ENCODE data around the gene BNC2.

Gene BNC2

DNA sequence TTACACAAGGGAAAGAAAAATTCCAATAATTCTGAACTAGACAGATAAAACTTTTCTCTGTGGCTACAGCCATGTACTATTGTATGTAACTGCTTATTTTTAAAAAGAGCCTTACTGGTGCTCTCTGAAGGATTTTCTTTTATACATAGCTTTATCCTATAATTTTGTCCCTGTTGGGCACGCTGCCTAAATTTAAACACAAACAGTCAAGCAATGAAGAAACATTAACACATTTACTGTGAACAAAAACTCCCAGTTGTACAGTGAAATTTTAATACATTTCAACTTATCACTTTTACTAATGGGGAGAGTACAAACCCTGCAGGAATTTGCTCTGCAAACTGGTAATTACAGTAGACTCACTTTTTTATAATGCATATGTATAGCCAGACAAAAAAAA lies 273.3 kb downstream of the BNC2 start:
- Histone ChIP-seq H3K9ac (ENCODE audit: low read depth, low read length) (no peak overlapping the region), H3K27ac (ENCODE audit: low read depth, low read length) (no peak overlapping the region), H3K4me3 (ENCODE audit: low read length) (no peak overlapping the region)

DNA sequence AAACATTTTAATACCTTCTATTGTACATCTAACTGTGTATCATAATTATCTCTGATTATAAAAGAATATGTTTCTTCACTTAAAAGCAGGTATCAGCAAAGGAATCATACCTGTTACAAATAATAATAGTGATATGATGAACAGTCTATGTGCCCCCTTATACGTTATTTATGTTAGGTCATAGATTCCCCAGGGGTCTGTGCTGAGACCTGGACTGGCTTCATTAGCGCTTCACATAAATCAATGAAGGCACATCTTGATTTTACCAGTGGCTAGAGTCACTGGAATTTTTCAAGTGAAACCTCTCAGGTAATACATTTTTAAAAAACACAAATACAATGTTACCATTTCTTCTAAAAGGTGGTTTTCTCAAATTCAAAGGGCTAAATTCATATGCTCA lies 275.2 kb downstream of the BNC2 start:
- WGBS, result 98% methylated on average over 2 of the region's 2 CpGs
- Histone ChIP-seq H3K4me1 (ENCODE audit: insufficient read depth, low read length) (peaks cover 5% of the 10 kb centered on the region; the same call in 1 of the 2 replicates), H3K36me3 (ENCODE audit: insufficient read depth, low read length) (no peaks in the 10 kb centered on the region)

More for the DNA sequence above, 273.3 kb downstream of the BNC2 start:
- 100% methylated on average over 1 of the region's 1 CpG for WGBS
- Histone ChIP-seq H3K27me3 (ENCODE audit: insufficient read depth, low read length) (no peaks in the 10 kb centered on the region), H3K4me1 (ENCODE audit: insufficient read depth, low read length) (peaks cover 10% of the 10 kb centered on the region; the same call in 1 of the 2 replicates), H3K36me3 (ENCODE audit: insufficient read depth, low read length) (no peaks in the 10 kb centered on the region), H3K9me3 (ENCODE audit: insufficient read depth, low read depth, low read length) (no peaks in the 10 kb centered on the region)

DNA sequence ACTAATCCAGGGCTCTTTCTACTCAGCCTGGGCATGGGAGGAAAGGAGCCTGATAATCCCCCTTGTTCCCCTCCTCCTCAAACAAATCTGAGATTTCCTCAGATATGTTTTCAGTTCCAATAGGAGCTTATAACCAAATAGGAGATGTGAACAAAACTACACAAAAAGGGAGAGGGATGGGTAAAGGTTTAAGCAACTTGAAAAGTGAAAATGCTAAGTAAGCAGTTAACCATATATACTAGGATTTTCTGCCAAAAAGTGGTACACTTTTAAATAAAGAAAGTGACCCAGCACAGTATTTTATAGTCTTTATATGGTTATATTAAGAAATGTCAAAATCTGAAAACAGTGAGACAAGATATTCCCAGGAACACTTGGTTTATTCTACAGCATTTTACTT lies 275.7 kb downstream of the BNC2 start:
- H3K4me1 ChIP-seq (ENCODE audit: insufficient read depth, low read length), result peaks cover 5% of the 10 kb centered on the region; the same call in 1 of the 2 replicates
- H3K9ac ChIP-seq (ENCODE audit: low read depth, low read length), result no peak overlapping the region
- no peaks in the 10 kb centered on the region for H3K9me3 ChIP-seq (ENCODE audit: insufficient read depth, low read depth, low read length)
- no peaks in the 10 kb centered on the region for H3K27me3 ChIP-seq (ENCODE audit: insufficient read depth, low read length)
- H3K4me3 ChIP-seq (ENCODE audit: low read length), result no peak overlapping the region
- H3K27ac ChIP-seq (ENCODE audit: low read depth, low read length), result no peak overlapping the region
- H3K36me3 ChIP-seq (ENCODE audit: insufficient read depth, low read length), result no peaks in the 10 kb centered on the region

More for the DNA sequence above, 275.2 kb downstream of the BNC2 start:
- Histone ChIP-seq H3K27me3 (ENCODE audit: insufficient read depth, low read length) (no peaks in the 10 kb centered on the region), H3K9me3 (ENCODE audit: insufficient read depth, low read depth, low read length) (no peaks in the 10 kb centered on the region), H3K4me3 (ENCODE audit: low read length) (no peak overlapping the region), H3K9ac (ENCODE audit: low read depth, low read length) (no peak overlapping the region), H3K27ac (ENCODE audit: low read depth, low read length) (no peak overlapping the region)

DNA sequence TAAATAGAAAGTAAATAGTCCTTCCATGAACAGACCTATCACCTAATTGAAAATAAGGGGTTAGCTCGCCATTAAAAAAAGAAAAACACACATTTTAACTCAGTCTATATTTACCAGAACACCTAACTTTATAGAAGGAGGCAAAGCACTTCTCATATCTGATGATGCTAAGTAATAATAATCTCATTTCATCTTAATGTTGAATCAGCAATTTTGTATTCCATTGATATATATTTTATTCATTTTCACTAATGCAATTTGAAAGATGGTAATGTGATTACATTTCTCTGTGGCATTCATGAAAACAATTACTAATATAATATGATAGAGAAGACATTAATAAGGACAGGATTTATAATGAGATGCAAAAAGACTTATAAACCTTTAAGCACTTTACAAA lies 276.7 kb downstream of the BNC2 start:
- Histone ChIP-seq H3K9me3 (ENCODE audit: insufficient read depth, low read depth, low read length) (no peaks in the 10 kb centered on the region), H3K9ac (ENCODE audit: low read depth, low read length) (no peak overlapping the region), H3K4me1 (ENCODE audit: insufficient read depth, low read length) (peaks cover 5% of the 10 kb centered on the region; the same call in 1 of the 2 replicates), H3K27ac (ENCODE audit: low read depth, low read length) (no peak overlapping the region), H3K36me3 (ENCODE audit: insufficient read depth, low read length) (no peaks in the 10 kb centered on the region), H3K27me3 (ENCODE audit: insufficient read depth, low read length) (no peaks in the 10 kb centered on the region), H3K4me3 (ENCODE audit: low read length) (no peak overlapping the region)
- 100% methylated on average over 1 of the region's 1 CpG for WGBS

DNA sequence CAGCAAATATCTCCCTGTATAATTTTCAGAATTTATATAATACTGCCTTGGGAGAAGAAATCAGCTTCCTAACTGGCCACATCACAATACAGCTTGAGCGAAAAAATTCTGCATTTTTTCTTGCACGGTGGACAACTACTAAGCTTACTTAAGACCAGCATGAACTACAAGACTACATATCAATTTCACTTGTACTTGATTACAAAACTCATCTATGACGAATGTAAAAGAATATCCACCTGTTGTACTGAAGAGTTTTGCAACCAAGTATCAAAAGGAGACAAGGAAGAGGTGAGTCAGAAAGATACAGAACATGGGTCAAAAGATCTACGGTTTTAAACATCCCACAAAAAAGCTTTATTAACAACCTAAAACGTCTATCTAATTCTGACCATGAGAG lies 279.4 kb downstream of the BNC2 start:
- no peak overlapping the region for H3K27ac ChIP-seq (ENCODE audit: low read depth, low read length)
- no peak overlapping the region for H3K9ac ChIP-seq (ENCODE audit: low read depth, low read length)
- 0 out of 2 replicates have a peak, but pooled peaks cover 5% of the 10 kb centered on the region for H3K4me1 ChIP-seq (ENCODE audit: insufficient read depth, low read length)
- H3K9me3 ChIP-seq (ENCODE audit: insufficient read depth, low read depth, low read length), result no peaks in the 10 kb centered on the region
- H3K36me3 ChIP-seq (ENCODE audit: insufficient read depth, low read length), result no peaks in the 10 kb centered on the region
- no peak overlapping the region for H3K4me3 ChIP-seq (ENCODE audit: low read length)
- 74% methylated on average over 4 of the region's 5 CpGs for WGBS
- H3K27me3 ChIP-seq (ENCODE audit: insufficient read depth, low read length), result no peaks in the 10 kb centered on the region

DNA sequence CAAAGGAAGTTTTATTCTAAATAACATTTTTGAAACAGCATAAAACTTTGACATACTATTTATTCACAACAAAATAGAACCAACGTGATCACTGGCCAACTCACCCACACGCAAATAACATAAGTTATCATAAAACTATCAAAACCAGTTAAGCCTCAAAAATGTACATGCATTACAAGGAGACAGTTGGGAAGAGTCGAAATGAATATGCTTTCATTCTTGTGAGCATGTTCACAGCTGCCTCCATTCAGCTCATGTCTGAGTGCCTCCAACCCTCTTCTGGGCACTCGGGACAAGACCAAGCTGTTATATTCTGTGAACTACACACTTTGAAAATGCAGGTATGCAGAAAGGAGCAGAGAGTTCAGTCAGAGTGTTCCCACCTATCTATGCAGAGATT lies 284.9 kb downstream of the BNC2 start:
- WGBS, result 97% methylated on average over 4 of the region's 4 CpGs
- H3K27ac ChIP-seq (ENCODE audit: low read depth, low read length), result no peak overlapping the region

GRCh38 chr9:16579872-16580432 lies 290.5 kb downstream of the BNC2 start:
- Histone ChIP-seq H3K4me3 (ENCODE audit: low read length) (no peak overlapping the region), H3K27ac (ENCODE audit: low read depth, low read length) (no peak overlapping the region), H3K4me1 (ENCODE audit: insufficient read depth, low read length) (peaks cover 13% of the 10 kb centered on the region; the same call in 1 of the 2 replicates), H3K9me3 (ENCODE audit: insufficient read depth, low read depth, low read length) (no peaks in the 10 kb centered on the region), H3K36me3 (ENCODE audit: insufficient read depth, low read length) (no peaks in the 10 kb centered on the region), H3K9ac (ENCODE audit: low read depth, low read length) (no peak overlapping the region), H3K27me3 (ENCODE audit: insufficient read depth, low read length) (no peaks in the 10 kb centered on the region)
- WGBS, result 91% methylated on average over 2 of the region's 2 CpGs

More for the DNA sequence above, 284.9 kb downstream of the BNC2 start:
- Histone ChIP-seq H3K9me3 (ENCODE audit: insufficient read depth, low read depth, low read length) (no peaks in the 10 kb centered on the region), H3K27me3 (ENCODE audit: insufficient read depth, low read length) (no peaks in the 10 kb centered on the region), H3K4me3 (ENCODE audit: low read length) (no peak overlapping the region), H3K9ac (ENCODE audit: low read depth, low read length) (no peak overlapping the region), H3K4me1 (ENCODE audit: insufficient read depth, low read length) (no peaks in the 10 kb centered on the region), H3K36me3 (ENCODE audit: insufficient read depth, low read length) (no peaks in the 10 kb centered on the region)

DNA sequence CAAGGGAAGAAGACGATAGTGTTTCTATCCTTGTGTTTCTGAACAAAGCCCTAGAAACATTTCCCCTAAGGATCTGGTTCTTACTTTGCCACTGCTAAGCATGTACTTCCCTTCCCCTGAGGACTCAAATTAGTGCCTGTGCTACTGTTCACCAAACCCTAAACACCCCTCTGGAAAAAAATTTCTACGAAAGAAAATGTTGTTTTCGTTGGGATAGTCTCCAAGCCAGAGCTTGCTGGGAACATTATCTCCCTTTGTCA lies 294.6 kb downstream of the BNC2 start:
- no peaks in the 10 kb centered on the region for H3K36me3 ChIP-seq (ENCODE audit: insufficient read depth, low read length)
- H3K4me3 ChIP-seq (ENCODE audit: low read length), result no peak overlapping the region
- no peak overlapping the region for H3K27ac ChIP-seq (ENCODE audit: low read depth, low read length)
- 96% methylated on average over 3 of the region's 3 CpGs for WGBS
- no peaks in the 10 kb centered on the region for H3K9me3 ChIP-seq (ENCODE audit: insufficient read depth, low read depth, low read length)
- no peaks in the 10 kb centered on the region for H3K27me3 ChIP-seq (ENCODE audit: insufficient read depth, low read length)
- H3K4me1 ChIP-seq (ENCODE audit: insufficient read depth, low read length), result peaks cover 33% of the 10 kb centered on the region
- H3K9ac ChIP-seq (ENCODE audit: low read depth, low read length), result no peak overlapping the region

DNA sequence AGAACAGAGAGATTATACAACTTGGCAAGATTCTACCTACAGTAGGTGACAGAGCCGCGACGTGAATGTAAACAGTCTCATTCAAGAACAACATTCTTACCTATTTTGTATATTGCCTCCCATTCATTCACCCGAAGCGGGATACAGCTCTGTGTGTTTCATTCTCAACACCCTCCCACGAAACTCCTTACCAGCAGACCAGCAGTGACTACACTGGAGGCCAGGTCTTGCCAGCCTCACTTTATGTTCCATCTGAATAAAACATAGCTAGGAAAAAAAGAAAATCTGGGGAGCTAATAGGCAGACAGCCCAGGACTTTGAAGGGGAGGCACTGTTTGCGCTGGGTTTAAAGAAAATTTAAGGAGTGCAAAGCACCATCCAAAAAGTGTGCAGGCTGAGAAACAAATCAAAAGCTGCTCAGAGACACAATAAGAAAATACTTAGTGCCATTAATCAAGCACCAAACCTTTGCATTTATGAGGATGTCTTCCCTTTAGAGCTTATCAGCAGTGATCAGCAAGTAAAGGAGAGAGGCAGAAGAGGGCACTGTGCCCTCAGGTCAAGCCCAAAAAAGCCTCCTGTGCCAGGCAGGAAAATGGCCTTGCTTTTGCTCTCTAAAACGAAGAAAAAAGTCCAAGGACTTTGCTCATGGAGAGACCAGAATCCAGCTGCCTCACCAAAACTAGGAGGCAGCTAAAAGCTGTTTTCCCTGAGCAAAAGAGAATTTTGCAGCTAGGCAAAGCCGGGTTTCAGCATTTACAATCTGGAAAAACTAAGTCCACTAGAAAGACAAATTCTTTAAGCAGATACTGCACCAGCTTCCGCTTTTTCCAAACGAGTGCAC lies 295.1 kb downstream of the BNC2 start:
- Histone ChIP-seq H3K9ac (ENCODE audit: low read depth, low read length) (no peak overlapping the region), H3K27me3 (ENCODE audit: insufficient read depth, low read length) (no peaks in the 10 kb centered on the region), H3K36me3 (ENCODE audit: insufficient read depth, low read length) (no peaks in the 10 kb centered on the region), H3K4me1 (ENCODE audit: insufficient read depth, low read length) (peaks cover 33% of the 10 kb centered on the region), H3K9me3 (ENCODE audit: insufficient read depth, low read depth, low read length) (no peaks in the 10 kb centered on the region), H3K27ac (ENCODE audit: low read depth, low read length) (no peak overlapping the region), H3K4me3 (ENCODE audit: low read length) (no peak overlapping the region)
- WGBS, result 75% methylated on average over 11 of the region's 11 CpGs

- H3K27ac ChIP-seq (ENCODE audit: low read depth, low read length), result no peak overlapping the region
- H3K4me1 ChIP-seq (ENCODE audit: insufficient read depth, low read length), result peaks cover 54% of the 10 kb centered on the region
- H3K9ac ChIP-seq (ENCODE audit: low read depth, low read length), result no peak overlapping the region
- no peaks in the 10 kb centered on the region for H3K27me3 ChIP-seq (ENCODE audit: insufficient read depth, low read length)
- H3K9me3 ChIP-seq (ENCODE audit: insufficient read depth, low read depth, low read length), result no peaks in the 10 kb centered on the region
- H3K36me3 ChIP-seq (ENCODE audit: insufficient read depth, low read length), result no peaks in the 10 kb centered on the region
- H3K4me3 ChIP-seq (ENCODE audit: low read length), result no peak overlapping the region
- 89% methylated on average over 5 of the region's 5 CpGs for WGBS
Measured at GRCh38 chr9:16572005-16572734, 298.3 kb downstream of the BNC2 start.

GRCh38 chr9:16571127-16571802 lies 299.2 kb downstream of the BNC2 start:
- WGBS, result 88% methylated on average over 7 of the region's 7 CpGs
- peaks cover 54% of the 10 kb centered on the region for H3K4me1 ChIP-seq (ENCODE audit: insufficient read depth, low read length)
- H3K4me3 ChIP-seq (ENCODE audit: low read length), result no peak overlapping the region
- no peak overlapping the region for H3K9ac ChIP-seq (ENCODE audit: low read depth, low read length)
- H3K36me3 ChIP-seq (ENCODE audit: insufficient read depth, low read length), result no peaks in the 10 kb centered on the region
- no peaks in the 10 kb centered on the region for H3K9me3 ChIP-seq (ENCODE audit: insufficient read depth, low read depth, low read length)
- no peaks in the 10 kb centered on the region for H3K27me3 ChIP-seq (ENCODE audit: insufficient read depth, low read length)
- no peak overlapping the region for H3K27ac ChIP-seq (ENCODE audit: low read depth, low read length)

Data from HUES64 (cell line).